Measurements from ENCODE around the gene RDH16.
"Not testable (repeated sequence)": the region's sequence is repeated elsewhere in the genome, so short reads cannot be mapped to it uniquely, and the experiment has no call there.

RDH16 gene

DNA sequence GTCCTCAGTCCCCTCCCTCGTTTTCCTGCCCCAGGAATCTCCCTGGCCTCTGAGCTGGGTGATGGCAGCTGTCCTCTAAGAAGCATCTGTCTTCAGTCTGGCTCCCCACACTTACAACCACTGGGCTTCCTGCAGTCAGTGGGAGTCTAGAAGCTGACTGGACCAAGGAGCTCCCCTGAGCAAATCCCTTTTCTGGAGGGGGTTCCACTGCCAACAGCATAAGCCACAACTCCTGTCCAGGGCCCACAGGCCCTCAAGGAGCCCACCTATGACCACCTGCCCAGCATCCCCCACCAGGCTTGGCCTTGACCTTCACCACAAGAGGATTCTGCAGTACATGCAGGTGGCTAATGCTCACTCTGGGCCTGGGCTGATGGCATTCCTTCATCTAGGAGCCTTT is 4.1 kb downstream of the RDH16 start:
- DNase-seq (ENCODE audit: low read depth), result no peak

DNA sequence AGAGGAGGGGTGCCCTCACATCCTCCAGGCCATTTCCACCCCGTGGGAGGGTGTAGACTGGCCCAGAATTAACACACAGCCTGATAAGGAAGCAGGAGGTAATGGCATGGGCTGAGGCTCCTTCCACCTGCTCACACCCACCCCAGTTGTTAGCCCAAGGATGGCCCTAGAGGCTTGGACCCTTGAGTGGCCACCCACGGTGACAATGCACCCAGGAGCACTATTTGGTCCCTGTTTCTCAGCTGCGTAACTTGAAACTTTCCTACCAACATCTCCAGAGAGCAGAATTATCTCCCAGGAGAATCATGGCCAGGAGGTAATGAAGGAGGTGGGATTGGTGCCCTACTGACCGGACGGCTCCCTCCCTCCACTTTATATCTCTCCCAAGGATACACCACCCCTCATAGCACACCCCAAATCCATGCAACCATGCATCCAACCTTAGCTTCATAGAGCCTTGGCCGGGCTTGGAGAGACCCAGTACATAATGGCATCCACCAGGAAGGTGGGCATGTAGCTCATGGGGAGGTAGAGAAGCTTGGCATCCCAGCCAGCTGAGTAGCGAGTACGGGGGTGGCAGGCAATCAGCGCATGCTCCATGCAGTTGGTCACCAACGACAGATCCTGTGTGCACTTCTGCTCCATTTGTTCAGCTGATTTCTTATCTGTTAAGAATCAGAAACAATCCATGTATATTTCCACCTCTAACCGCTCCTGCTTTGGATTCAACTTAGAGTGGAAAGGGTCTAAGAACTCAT is 5.6 kb downstream of the RDH16 start:
- DNase-seq (ENCODE audit: low read depth), result no peak

DNA sequence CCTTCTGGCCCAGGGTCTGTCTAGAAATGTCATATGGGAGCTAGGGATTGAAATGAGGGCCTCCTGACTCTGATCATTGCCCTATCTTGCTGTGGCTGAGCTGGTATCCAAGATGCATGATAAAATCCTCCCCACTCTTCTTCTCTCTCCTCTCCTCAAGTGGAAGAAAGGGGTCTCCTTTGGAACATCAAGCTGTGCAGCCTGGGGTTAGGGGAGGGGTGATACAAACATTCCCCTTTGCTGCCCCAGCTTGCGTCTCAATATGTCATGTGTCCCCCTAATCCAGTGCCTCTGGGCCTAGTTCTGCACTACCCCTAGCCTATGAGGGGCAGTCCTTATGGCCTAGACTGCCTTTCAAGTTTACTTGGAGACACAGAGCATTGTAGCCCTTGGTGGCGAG is 8.5 kb downstream of the RDH16 start:
- DNase-seq (ENCODE audit: low read depth), result no peak

DNA sequence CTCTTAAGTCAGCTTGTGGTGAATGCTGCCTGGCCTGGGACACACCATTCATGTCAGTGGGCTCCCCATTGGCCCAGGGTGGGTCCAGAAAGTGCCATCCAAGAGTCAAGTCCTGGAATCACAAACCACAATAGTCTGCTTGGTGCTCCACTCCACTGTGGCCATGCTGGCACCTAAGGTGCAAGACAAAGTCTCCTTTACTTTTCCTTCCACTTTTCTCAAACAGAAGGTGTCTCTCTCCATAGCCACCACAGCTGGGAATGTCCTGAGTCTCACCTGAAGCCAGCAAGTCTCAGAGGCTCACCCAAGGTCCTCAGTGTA is 9.0 kb downstream of the RDH16 start:
- DNase-seq (ENCODE audit: low read depth), result no peak

DNA sequence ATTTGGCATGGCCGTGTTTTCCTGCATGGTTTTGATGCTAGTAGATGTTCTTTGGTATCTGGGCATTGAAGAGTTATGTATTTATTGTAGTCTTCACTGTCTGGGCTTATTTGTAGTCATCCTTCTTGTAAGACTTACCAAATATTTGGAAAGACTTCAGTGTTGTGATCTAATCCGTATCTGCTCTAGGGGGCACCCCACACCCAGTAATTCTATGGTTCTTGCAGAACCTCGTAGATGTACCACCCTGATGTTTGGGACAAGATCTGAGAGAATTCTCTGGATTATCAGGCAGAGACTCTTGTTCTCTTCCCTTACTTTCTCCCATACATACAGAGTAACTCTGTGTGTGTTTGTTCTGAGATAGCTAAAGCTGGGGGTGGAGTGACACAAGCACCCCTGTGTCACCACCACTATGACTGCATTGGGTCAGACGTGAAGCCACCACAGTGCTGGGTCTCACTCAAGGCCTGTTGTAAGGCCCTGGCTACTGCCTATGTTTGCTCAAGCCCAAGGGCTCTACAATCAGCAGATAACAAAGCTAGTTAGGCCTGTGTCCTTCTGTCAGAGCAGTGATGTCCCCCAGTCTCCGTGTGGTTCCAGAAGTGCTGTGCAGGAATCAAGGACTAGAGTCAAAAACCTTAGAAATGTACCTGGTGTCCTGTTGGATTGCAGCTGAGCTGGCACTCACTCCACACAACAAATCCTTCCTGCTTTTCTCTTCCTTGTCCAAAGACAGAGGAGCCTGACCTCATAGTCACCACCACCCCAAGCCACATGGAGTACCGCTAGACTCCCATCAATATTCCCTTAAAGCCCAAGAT is 9.6 kb downstream of the RDH16 start:
- no peak for DNase-seq (ENCODE audit: low read depth)

DNA sequence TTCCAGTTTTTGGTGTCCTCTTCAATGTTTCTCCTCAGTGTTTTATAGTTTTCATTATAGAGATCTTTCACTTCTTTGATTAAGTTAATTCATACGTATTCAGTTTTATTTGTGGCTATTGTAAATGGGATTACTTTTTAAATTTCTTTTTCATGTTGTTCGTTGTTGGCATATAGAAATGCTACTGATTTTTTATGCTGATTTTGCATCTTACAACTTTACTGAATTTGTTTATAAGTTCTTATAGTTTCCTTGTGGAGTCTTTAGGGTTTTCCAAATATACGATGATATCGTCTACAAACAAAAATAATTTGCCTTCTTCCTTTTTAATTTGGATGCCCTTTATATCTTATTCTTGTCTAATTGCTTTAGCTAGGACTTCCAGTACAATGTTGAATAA is 13.5 kb downstream of the RDH16 start:
- DNase-seq (ENCODE audit: low read depth), result no peak

DNA sequence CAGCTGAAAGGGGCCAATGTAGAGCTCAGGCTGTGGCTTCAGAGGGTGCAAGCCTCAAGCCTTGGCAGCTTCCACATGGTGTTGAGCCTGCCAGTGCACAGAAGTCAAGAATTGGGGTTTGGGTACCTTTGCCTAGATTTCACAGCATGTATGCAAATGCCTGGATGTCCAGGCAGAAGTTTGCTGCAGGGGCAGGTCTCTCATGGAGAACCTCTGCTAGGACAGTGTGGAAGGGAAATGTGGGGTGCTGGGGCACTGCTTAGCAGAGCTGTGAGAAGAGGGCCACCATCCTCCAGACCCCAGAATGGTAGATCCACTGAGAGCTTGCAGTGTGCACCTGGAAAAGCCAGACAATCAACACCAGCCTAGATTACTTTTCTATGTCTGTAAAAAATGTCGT is 14.0 kb downstream of the RDH16 start:
- DNase-seq (ENCODE audit: low read depth), result not testable (repeated sequence)

DNA sequence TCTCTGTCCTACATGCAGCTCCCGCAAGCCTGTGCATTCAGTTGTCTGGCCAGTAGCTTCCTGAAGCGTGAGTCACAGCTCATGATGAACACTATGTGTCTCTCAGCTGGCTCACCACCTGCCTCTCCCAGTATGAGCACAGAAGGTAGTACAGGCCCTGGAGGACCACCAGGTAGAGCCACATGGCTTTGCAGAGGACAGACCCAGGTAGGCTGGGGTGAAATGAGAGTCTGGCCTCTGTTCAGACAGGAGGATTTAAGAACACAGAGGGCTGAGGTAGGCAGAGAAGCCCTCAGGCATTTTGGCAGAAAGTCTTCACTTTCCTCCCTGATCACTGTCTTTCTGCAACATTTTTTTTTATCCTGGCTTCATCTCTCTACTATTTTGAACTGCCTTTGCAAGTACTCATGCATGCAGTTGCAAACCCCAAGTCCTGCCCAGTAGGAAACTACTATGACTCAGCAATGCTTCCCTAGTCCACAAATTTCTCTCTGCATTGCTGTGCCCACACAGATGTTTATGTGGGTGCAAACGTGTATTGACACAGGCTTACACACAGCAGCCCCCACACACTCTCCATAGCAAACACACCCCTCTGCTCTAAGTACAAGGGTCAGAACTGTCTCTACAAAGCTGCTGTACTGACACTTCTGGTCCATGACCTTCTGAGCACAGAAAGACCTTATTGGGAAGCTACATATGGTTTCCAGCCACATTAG is 15.9 kb downstream of the RDH16 start:
- DNase-seq (ENCODE audit: low read depth), result no peak

DNA sequence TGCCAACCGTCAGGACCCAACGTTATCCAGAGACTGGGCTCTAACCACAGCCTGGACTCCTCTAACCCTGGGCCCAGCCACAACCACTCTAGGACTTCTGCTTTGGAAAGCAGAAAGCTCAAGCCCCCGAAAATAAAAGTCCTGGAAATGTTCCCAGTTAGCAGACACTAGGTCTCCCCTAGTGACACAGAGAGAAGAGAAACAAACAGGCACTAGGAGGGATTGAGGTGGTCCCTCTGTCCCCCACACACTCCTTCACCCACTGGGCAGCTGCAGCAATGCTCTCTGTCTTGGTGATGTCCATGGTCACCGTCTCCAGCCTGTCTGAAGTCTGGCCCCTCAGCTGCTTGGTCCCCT is 16.5 kb downstream of the RDH16 start:
- DNase-seq (ENCODE audit: low read depth), result not testable (repeated sequence)

DNA sequence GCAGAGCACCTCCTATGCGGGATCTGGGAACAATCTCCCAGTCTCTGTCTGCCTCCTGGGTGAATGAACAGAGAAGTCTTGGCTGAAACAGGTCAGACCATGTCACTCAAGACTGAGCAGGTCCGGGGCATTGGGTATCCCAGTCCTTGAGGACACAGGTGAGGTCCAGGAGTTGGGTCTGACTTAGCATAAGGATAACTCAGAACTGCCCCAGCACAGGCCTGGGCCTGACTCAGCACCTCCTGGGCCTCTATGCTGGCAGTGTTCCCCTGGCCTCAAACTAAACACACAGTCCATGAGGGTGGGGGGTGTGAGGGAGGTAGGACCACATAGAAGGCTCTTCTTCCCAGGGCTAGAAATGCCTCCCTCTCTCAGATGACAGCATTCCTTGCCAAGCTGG is 21.7 kb downstream of the RDH16 start:
- DNase-seq (ENCODE audit: low read depth), result no peak

DNA sequence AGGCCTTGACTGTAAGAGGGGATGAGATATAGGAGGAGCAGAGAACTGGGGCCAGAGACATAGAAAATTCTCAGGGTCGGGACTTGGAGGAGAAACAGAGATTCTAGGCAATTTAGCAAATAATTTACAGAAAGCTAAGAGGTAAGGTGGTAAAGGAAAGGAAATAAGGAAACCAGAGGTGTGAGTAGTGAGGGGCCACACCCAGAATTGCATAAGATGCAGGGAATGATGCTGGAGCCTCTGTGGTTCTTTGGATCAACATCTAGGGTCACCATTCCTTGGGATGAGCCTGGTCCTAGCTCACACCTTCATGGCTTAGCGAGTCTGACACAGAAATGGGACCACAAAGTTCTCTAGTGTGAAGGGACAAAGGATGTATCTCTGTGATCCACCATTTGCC is 22.3 kb downstream of the RDH16 start:
- no peak for DNase-seq (ENCODE audit: low read depth)

DNA sequence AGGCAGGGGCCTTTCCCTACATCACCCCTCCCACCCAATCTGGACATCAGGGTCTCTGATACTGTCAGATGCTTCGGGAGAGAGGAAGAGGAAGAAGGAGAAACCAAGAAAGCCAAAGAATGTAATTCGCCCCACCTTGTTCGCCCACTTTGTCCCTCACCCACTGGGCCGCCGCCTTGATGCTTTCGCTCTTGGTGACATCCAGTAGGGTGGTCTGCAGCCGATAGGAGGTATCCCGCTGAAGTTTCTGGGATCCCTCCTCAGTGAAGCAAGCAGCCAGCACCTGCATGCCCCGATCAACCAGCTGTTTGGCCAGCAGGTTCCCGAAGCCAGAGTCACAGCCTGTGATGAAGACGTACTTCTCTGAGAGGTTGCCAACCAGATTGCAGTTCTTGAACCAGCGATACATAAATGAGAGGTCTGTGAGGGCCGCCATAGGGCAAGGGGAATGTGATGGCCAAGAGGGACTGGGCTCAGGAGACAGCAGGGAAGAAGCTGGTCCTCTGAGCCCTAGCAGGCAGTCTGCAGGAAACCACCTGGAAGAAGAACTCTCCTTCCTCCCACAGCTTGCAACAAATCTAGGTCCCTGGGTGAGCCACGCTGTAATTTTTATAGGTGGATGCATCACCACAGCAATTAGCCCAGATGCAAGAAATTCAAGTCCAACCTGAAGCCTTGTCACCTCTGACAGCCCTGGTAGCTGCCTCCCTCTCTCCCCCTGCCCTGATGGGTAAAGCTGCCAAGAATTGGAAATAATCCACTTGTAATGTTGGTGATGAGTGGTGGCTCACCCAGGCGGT is 23.4 kb downstream of the RDH16 start, which contains the start of gene SDR9C7:
Gene SDR9C7 (minus strand): TSS at position 583 of the 800 bp plus-strand sequence. CDS start 147 bp downstream, at position 436.
- DNase-seq (ENCODE audit: low read depth), result no peak

DNA sequence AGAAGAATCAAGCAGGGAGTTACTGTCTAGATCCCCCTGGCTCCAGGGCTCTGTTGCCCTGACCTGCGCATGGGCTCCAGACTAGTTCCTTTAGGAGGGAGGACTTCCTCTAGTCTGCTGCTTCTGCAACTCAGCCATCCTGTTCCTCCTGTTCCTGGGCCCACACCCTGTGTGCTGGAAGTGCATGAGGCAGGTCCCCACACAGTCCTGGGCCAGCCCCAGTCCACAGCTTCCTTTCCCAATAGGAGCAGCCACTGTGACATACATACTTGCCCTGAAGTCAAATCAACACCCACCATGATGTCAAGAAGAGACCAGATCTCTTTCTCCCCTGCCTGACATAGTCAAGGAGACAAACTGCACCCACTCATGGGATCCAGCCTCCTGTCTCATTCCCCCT is 24.5 kb downstream of the RDH16 start:
- DNase-seq (ENCODE audit: low read depth), result no peak

DNA sequence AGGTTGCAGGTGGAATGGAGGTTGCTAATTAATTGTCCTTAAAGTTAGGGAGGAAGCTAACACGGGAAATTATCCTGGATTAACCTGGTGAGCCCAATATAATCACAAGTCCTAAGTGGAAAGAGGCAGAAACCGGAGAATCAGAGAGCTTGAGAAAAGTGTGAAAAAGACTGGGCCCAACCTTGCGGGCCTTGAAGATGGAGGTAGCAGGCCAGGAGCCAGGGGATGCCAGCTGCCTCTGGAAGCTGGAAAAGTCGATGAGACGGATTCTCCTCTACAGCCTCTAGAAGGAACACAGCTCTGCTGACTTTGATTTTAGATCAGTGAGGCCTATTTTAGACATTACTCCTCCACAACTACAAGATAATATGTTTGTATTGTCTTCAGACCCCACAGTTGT is 25.3 kb downstream of the RDH16 start:
- no peak for DNase-seq (ENCODE audit: low read depth)

DNA sequence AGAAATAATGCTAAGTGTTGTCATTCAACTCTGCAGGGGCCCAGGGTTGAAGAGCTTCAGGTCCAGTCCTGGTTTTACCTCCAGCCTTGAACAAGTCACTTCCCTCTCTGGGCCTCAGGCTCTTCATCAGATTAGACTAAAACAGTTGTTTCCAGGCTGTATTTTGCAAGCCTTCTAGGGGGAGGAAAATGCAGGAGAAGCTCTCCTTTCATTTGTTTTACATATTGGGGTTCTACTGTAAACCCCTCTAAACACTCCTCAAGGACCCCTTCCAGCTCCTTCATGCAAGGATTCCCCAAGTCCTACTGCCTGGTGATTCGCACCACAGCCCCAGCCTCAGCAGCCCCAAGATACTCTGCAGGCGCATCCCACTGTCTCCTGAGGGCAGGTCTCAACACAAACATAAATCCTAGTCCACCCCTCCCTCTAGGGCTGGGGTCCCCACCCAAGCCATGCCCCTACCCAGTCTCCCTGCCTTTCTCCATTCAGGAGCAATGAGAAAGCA is 25.9 kb downstream of the RDH16 start:
- no peak for DNase-seq (ENCODE audit: low read depth)

DNA sequence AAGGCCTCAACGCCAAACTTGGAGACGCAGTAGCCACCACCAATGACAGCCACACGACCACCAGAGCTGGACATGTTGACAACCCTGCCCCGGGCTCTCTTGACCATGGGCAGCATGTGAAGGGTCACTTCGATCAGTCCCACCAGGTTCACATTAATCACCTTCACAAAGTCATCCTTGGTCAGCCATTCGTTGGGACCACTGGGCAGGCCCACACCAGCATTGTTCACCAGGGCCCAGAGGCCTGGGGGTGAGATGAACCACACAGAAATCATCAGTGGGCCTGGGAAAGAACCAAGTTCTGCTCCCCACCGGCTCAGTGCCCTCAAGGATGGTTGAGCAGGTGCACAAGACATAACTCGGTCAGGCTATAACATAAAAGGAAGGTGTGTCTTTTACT is 27.2 kb downstream of the RDH16 start:
- DNase-seq (ENCODE audit: low read depth), result no peak

DNA sequence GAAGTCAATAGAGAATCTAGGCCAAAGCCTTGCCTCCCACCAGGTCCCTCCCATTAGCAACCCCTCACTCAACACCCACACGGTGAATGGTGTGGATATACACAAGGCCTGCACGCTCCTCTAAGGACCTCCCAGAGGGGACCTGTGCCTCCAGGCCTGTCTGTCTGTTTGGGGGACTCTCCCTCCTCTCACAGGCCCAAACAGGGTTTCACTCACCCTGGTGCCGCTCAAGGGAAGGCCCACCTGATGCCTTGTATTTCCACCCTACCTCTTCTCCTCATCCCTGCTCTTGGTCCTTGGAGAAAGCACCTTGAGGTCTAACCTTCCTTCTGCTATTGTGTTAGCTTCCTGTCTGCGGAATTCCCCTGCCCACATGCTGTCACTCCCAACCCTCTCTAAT is 27.6 kb downstream of the RDH16 start:
- no peak for DNase-seq (ENCODE audit: low read depth)

DNA sequence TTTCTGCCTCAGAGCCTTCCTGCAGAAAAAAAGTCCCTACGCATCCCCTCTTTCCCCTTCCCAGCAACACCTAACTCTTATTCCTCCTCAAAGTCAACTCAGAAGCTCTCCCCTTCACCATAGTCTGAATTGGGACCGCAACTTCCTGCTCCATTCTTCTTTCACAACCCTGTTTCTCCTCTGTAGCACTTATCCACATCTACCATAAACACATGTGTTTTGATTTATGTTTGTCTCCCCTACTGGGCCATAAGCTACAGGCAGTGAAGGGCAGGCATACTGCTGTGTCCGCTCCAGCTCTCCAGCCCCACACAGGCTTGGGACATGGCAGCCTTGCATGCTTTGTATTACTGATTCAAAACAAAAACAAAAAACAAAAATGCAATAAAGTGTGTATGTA is 29.1 kb downstream of the RDH16 start:
- no peak for DNase-seq (ENCODE audit: low read depth)

DNA sequence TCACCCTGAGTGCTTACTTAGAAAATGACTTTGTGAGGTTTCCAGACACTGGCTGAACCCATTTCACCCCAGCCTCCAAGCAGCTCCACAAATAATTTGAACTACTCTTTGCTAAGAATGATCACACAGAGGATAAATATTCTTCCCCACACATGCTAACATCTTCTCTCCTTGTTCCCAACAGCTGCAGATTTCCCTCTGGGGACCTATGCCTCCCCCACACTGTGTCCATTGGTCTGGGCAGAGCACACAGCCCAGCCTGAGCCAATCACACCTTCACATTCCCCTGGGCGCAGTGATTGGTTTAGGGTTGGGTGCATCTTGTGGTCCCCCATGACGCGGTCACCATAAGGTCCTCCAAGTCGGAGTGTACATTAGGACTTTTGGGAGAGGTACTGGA is 30.1 kb downstream of the RDH16 start:
- DNase-seq (ENCODE audit: low read depth), result no peak

DNA sequence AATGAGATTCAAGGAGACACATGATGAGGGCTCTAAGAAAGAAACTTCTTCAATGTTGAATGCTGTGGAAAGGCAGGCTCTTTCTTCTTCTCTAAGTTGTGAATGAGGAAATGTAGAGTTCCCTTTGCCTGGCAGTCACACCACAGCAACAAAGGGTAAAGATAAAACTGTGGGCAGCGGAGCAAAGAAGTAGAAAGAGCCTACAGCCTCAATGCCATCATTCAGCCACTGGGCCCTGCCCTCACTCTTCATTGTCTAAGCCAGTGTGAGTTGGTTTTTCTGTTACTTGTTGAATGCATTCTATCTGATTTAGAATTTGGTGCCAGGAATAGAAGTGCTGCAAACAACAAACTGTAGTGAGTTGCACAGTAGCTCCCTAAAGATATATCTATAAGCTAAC is 35.4 kb downstream of the RDH16 start:
- DNase-seq (ENCODE audit: low read depth), result no peak

DNA sequence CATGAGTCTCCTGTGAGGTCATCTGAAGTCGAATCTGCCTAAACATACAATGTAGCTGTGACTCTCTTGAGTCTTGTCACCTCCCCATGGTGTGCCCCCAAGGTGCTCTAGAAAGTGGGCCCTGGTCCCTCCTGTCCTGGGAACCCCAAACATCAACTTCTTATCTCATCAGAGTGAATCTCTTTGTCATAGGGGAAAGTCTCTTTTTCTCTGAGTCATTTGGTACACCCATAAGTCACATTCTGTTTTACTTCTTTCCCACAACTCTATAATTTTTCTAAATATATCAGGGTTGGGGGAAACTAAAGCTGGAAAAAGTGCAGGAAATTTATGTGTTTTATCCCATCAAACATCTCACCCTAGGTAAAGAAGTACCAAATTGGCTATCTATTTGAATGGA is 36.1 kb downstream of the RDH16 start:
- no peak for DNase-seq (ENCODE audit: low read depth)

DNA sequence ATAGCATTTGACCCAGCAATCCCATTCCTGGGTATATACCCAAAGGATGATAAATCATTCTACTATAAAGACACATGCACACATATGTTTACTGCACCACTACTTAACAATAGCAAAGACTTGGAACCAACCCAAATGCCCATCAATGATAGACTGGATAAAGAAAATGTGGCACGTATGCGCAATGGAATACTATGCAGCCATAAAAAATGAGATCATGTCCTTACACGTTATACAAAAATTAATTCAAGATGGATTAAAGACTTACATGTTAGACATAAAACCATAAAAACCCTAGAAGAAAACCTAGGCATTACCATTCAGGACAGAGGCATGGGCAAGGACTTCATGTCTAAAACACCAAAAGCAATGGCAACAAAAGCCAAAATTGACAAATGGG is 39.3 kb downstream of the RDH16 start:
- not testable (repeated sequence) for DNase-seq (ENCODE audit: low read depth)
